OCI-LY1 (cell line): Measurements from ENCODE around the gene RAET1G.
"Not testable (repeated sequence)": the region's sequence is repeated elsewhere in the genome, so short reads cannot be mapped to it uniquely, and the experiment has no call there.

Experiments
- H2AFZ ChIP-seq: fragments of 200-600 bp; sonication (generic), shearing (Covaris generic); 2 replicates; pipeline ENCODE4 v1.6.0; 2014; ENCODE audit warnings: antibody characterized with exemption, mild to moderate bottlenecking, low read length
- H3F3A ChIP-seq: fragments of 200-600 bp; sonication (generic), shearing (Covaris generic); 2 replicates; pipeline ENCODE4 v1.6.0; 2014; ENCODE audit warnings: mild to moderate bottlenecking, antibody characterized with exemption, low read length, moderate library complexity; ENCODE audit not compliant: insufficient read depth
- H3K27ac ChIP-seq: fragments of 200-600 bp; sonication (generic); 2 replicates; pipeline ENCODE4 v1.5.1; 2014; ENCODE audit warnings: low read length, mixed run types, mild to moderate bottlenecking, low read depth; ENCODE audit not compliant: poor library complexity, severe bottlenecking
- H3K27me3 ChIP-seq: fragments of 200-600 bp; sonication (generic); 2 replicates; pipeline ENCODE4 v1.6.0; 2014; ENCODE audit warnings: antibody characterized with exemption, mild to moderate bottlenecking, low read length, moderate library complexity; ENCODE audit not compliant: insufficient read depth
- H3K36me3 ChIP-seq: fragments of 200-600 bp; sonication (generic); 2 replicates; pipeline ENCODE4 v1.6.1; 2014; ENCODE audit warnings: mild to moderate bottlenecking, antibody characterized with exemption, low read length, moderate library complexity, mixed read lengths; ENCODE audit not compliant: insufficient read depth
- H3K4me1 ChIP-seq: fragments of 200-600 bp; sonication (generic); 2 replicates; pipeline ENCODE4 v1.5.1; 2014; ENCODE audit warnings: mild to moderate bottlenecking, low read length, moderate library complexity; ENCODE audit not compliant: insufficient read depth, severe bottlenecking
- H3K4me2 ChIP-seq: fragments of 200-600 bp; sonication (generic), shearing (Covaris generic); 2 replicates; pipeline ENCODE4 v1.6.1; 2014; ENCODE audit warnings: low read length
- H3K4me3 ChIP-seq: fragments of 200-600 bp; sonication (generic); 2 replicates; pipeline ENCODE4 v1.5.1; 2014; ENCODE audit warnings: low read length, low read depth, mild to moderate bottlenecking, mixed read lengths; ENCODE audit not compliant: poor library complexity, severe bottlenecking
- H3K79me2 ChIP-seq: fragments of 200-600 bp; shearing (Covaris generic); 2 replicates; pipeline ENCODE4 v1.6.1; 2016; ENCODE audit warnings: mixed run types, low read length, mixed read lengths; ENCODE audit not compliant: insufficient read depth
- H3K9ac ChIP-seq: fragments of 200-600 bp; sonication (generic), shearing (Covaris generic); 2 replicates; pipeline ENCODE4 v1.6.1; 2014; ENCODE audit warnings: mild to moderate bottlenecking, low read length, mixed read lengths
- H3K9me2 ChIP-seq: fragments of 200-600 bp; sonication (generic), shearing (Covaris generic); 2 replicates; pipeline ENCODE4 v1.6.1; 2014; ENCODE audit warnings: low read depth, mild to moderate bottlenecking, low read length, mixed read lengths
- H3K9me3 ChIP-seq: fragments of 200-600 bp; shearing (Covaris generic); 2 replicates; pipeline ENCODE4 v1.6.1; 2014; ENCODE audit warnings: low read length, mixed read lengths
- H4K20me1 ChIP-seq: fragments of 200-600 bp; sonication (generic), shearing (Covaris generic); 2 replicates; pipeline ENCODE4 v1.6.0; 2016; ENCODE audit warnings: mild to moderate bottlenecking, low read length; ENCODE audit not compliant: insufficient read depth
- CTCF ChIP-seq: fragments of 200-600 bp; sonication (generic), shearing (Covaris generic); IDR thresholded peaks from 2 replicates; pipeline ENCODE4 v1.5.1; 2017; ENCODE audit warnings: mild to moderate bottlenecking, antibody characterized with exemption, low read length, moderate library complexity, mixed read lengths
- EZH2 ChIP-seq: fragments of 200-600 bp; sonication (generic), shearing (Covaris generic); IDR thresholded peaks from 2 replicates; pipeline ENCODE4 v1.8.0; 2017; ENCODE audit warnings: borderline replicate concordance, mixed run types, mild to moderate bottlenecking, antibody characterized with exemption, low read length, moderate library complexity, mixed read lengths

Gene RAET1G

GRCh38 chr6:149909701-149910470 lies 13.0 kb downstream of the RAET1G start:
- Histone ChIP-seq H4K20me1 (no peaks in the 10 kb centered on the region), H3K4me1 (no peaks in the 10 kb centered on the region), H3K36me3 (no peaks in the 10 kb centered on the region), H3K9ac (no peak overlapping the region), H3K4me3 (no peak overlapping the region), H3K79me2 (no peaks in the 10 kb centered on the region), H2AFZ (no peak overlapping the region), H3K27ac (no peak overlapping the region), H3K9me3 (no peaks in the 10 kb centered on the region), H3K4me2 (no peak overlapping the region), H3K9me2 (no peaks in the 10 kb centered on the region), H3F3A (no peaks in the 10 kb centered on the region), H3K27me3 (no peaks in the 10 kb centered on the region; the same call in 1 of the 2 replicates)
- TF ChIP-seq CTCF, result no peak
- TF ChIP-seq EZH2, result no peak

GRCh38 chr6:149908480-149908879 lies 14.4 kb downstream of the RAET1G start:
- H3K9me2 ChIP-seq, H3K4me2 ChIP-seq, H3K79me2 ChIP-seq, H2AFZ ChIP-seq, H3K27ac ChIP-seq, H3K4me1 ChIP-seq, H3K9ac ChIP-seq, H4K20me1 ChIP-seq, H3K4me3 ChIP-seq, H3K36me3 ChIP-seq, H3F3A ChIP-seq, H3K27me3 ChIP-seq, H3K9me3 ChIP-seq: not testable (repeated sequence)

- Histone ChIP-seq H2AFZ (no peak overlapping the region), H3K9me3 (no peaks in the 10 kb centered on the region), H3K4me3 (no peak overlapping the region), H3K27ac (no peak overlapping the region), H3K27me3 (no peaks in the 10 kb centered on the region; the same call in 1 of the 2 replicates), H3K9ac (no peak overlapping the region), H3K79me2 (no peaks in the 10 kb centered on the region), H3K4me1 (no peaks in the 10 kb centered on the region), H3K4me2 (no peak overlapping the region), H3F3A (no peaks in the 10 kb centered on the region), H3K36me3 (no peaks in the 10 kb centered on the region), H4K20me1 (no peaks in the 10 kb centered on the region), H3K9me2 (no peaks in the 10 kb centered on the region)
- no peak for TF ChIP-seq CTCF
- TF ChIP-seq EZH2, result no peak
Measured at GRCh38 chr6:149907317-149907716, 15.6 kb downstream of the RAET1G start.

- no peak overlapping the region for H3K9ac ChIP-seq
- no peak overlapping the region for H3K27ac ChIP-seq
- H3K36me3 ChIP-seq, result no peaks in the 10 kb centered on the region
- no peak overlapping the region for H3K4me3 ChIP-seq
- H3K4me1 ChIP-seq, result no peaks in the 10 kb centered on the region
- no peak overlapping the region for H2AFZ ChIP-seq
- H4K20me1 ChIP-seq, result no peaks in the 10 kb centered on the region
- H3F3A ChIP-seq, result no peaks in the 10 kb centered on the region
- no peaks in the 10 kb centered on the region for H3K9me2 ChIP-seq
- no peak for TF ChIP-seq EZH2
- no peak for TF ChIP-seq CTCF
- H3K79me2 ChIP-seq, result no peaks in the 10 kb centered on the region
- no peaks in the 10 kb centered on the region; the same call in 1 of the 2 replicates for H3K27me3 ChIP-seq
- no peaks in the 10 kb centered on the region for H3K9me3 ChIP-seq
- no peak overlapping the region for H3K4me2 ChIP-seq
Measured at GRCh38 chr6:149906405-149906804, 16.5 kb downstream of the RAET1G start.
